OCI-LY3 (cell line): ENCODE results near the gene CRYBA2.

ENCODE experiments used
- H2AFZ ChIP-seq: fragments of 200-600, 300-600 bp; shearing (Covaris generic); 2 replicates; pipeline ENCODE4 v1.6.0; 2014; ENCODE audit warnings: antibody characterized with exemption, low read depth, low read length
- H3K27ac ChIP-seq: fragments of 200-600, 300-600 bp; sonication (generic); 2 replicates; pipeline ENCODE4 v1.5.1; 2014; ENCODE audit warnings: mild to moderate bottlenecking, low read length, moderate library complexity, mixed read lengths
- H3K27me3 ChIP-seq: fragments of 200-600, 300-600 bp; sonication (generic); 2 replicates; pipeline ENCODE4 v1.6.1; 2014; ENCODE audit warnings: low read depth, low read length, mixed read lengths
- H3K36me3 ChIP-seq: fragments of 200-600, 300-600 bp; sonication (generic); replicated peaks from 2 replicates; pipeline ENCODE3; 2014; ENCODE audit warnings: low read depth, low read length, mixed read lengths
- H3K4me1 ChIP-seq: fragments of 300-600, 200-600 bp; sonication (generic); 2 replicates; pipeline ENCODE4 v1.6.1; 2014; ENCODE audit warnings: low read length, mixed read lengths
- H3K4me2 ChIP-seq: fragments of 200-600, 300-600 bp; sonication (generic); 2 replicates; pipeline ENCODE4 v1.6.1; 2014; ENCODE audit warnings: low read length, mixed read lengths
- H3K4me3 ChIP-seq: fragments of 300-600, 200-600 bp; sonication (generic); 2 replicates; pipeline ENCODE4 v1.5.1; 2014; ENCODE audit warnings: antibody characterized with exemption, mild to moderate bottlenecking, low read length, moderate library complexity
- H3K79me2 ChIP-seq: fragments of 300-600, 200-600 bp; shearing (Covaris generic); 2 replicates; pipeline ENCODE4 v1.6.1; 2014; ENCODE audit warnings: mild to moderate bottlenecking, low read length, mixed read lengths
- H3K9ac ChIP-seq: fragments of 300-600, 200-600 bp; shearing (Covaris generic); 2 replicates; pipeline ENCODE4 v1.6.0; 2014; ENCODE audit warnings: mild to moderate bottlenecking, low read length, moderate library complexity
- H3K9me3 ChIP-seq: fragments of 200-600, 300-600 bp; shearing (Covaris generic); 2 replicates; pipeline ENCODE4 v1.6.1; 2014; ENCODE audit warnings: low read length, mixed read lengths; ENCODE audit not compliant: insufficient read depth
- H4K20me1 ChIP-seq: fragments of 200-600, 300-600 bp; sonication (generic); 2 replicates; pipeline ENCODE4 v1.6.1; 2016; ENCODE audit warnings: low read length, mixed read lengths; ENCODE audit not compliant: insufficient read depth
- CTCF ChIP-seq: fragments of 200-600, 300-600 bp; sonication (generic); IDR thresholded peaks from 2 replicates; pipeline ENCODE4 v1.5.1; 2014; ENCODE audit warnings: antibody characterized with exemption, low read length, low read depth
- EZH2phosphoT487 ChIP-seq: fragments of 200-600 bp; shearing (Covaris generic); IDR thresholded peaks from 2 replicates; pipeline ENCODE4 v1.6.1; 2018; ENCODE audit warnings: antibody characterized with exemption, mixed run types, low read depth

CRYBA2 gene

GRCh38 chr2:218944759-218945404 is 48.3 kb downstream of the CRYBA2 start:
- Histone ChIP-seq H3K4me1 (no peaks in the 10 kb centered on the region), H3K36me3 (no peaks in the 10 kb centered on the region), H3K79me2 (no peaks in the 10 kb centered on the region), H4K20me1 (no peaks in the 10 kb centered on the region), H3K4me2 (no peak overlapping the region), H3K4me3 (no peak overlapping the region), H3K9ac (no peak overlapping the region), H3K27ac (no peak overlapping the region), H2AFZ (no peak overlapping the region), H3K27me3 (no peaks in the 10 kb centered on the region), H3K9me3 (no peaks in the 10 kb centered on the region)
- TF ChIP-seq CTCF (no peak), EZH2phosphoT487 (no peak)
